Panc1 (cell line): ENCODE results near the gene NCKIPSD.

Experiments used
- CTCF ChIP-seq: fragments of 450-650 bp; IDR thresholded peaks from 2 replicates; pipeline ENCODE4 v1.5.1; 2017; ENCODE audit warnings: mild to moderate bottlenecking
- POLR2AphosphoS5 ChIP-seq: IDR thresholded peaks from 2 replicates; pipeline ENCODE4 v1.6.1; 2012; ENCODE audit warnings: mild to moderate bottlenecking, low read depth, low read length, moderate library complexity
- SIN3A ChIP-seq: IDR thresholded peaks from 2 replicates; pipeline ENCODE4 v1.6.1; 2012; ENCODE audit warnings: low read depth, mild to moderate bottlenecking, low read length, moderate library complexity, borderline replicate concordance; ENCODE audit not compliant: insufficient read depth

GRCh38 chr3:48682786-48683185 lies 2.9 kb downstream of the NCKIPSD start:
- TF ChIP-seq CTCF: no peak
- no peak for TF ChIP-seq SIN3A
- TF ChIP-seq POLR2AphosphoS5: no peak
